GM19240 (cell line): ENCODE measurements around the gene MICAL2.

Experiments used
- DNase-seq: peaks from one replicate; pipeline ENCODE4 v3.0.0; 2011; ENCODE audit warnings: low spot score; ENCODE audit not compliant: insufficient read length

MICAL2 gene

GRCh38 chr11:12243911-12244550, 133.6 kb downstream of the MICAL2 start:
- no peak for DNase-seq

DNA sequence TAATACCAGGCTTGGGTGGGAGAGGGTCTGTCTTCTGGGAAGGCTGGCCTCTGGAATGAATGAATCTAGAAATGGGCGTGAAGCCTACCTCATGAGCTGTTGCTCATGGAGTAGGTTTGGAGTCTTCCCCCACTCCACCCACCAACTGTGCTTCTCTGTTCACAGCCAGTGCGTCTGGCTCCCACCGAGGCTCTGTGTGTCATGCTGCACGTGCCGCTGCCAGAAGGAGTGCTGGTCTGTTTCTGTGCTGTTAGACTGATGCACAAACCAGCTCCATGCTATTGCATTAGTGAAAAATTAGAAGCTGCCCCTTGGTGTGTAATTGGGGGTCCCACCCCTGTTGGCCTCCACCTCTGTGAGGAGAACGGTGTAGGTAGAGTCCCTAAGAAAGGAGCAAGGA, 134.7 kb downstream of the MICAL2 start:
- no peak for DNase-seq

DNA sequence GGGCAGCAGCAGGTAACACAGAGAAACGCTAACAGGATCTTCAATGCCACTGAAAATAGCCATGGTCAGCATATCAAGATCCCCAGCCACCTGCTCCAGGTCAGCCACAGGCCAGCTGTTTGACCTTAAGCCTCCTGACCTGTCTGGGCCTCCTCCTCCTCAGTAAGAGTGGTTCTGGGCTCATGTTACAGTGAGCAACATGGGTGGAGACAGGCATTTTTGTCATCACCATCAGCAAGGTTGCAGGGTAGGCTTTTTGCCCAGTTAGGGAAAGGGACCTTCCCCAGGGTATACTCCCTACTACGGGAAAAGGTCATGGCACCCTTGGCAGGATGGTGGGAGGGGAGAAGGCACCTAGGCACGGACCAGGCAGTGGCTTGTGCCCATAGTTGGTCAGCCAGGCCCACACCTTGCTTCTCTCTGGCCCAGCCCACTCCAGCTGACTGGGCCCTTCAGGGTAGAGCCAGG, 135.2 kb downstream of the MICAL2 start:
- DNase-seq, result no peak

- no peak for DNase-seq
Measured at GRCh38 chr11:12246147-12246546, 135.8 kb downstream of the MICAL2 start.

DNA sequence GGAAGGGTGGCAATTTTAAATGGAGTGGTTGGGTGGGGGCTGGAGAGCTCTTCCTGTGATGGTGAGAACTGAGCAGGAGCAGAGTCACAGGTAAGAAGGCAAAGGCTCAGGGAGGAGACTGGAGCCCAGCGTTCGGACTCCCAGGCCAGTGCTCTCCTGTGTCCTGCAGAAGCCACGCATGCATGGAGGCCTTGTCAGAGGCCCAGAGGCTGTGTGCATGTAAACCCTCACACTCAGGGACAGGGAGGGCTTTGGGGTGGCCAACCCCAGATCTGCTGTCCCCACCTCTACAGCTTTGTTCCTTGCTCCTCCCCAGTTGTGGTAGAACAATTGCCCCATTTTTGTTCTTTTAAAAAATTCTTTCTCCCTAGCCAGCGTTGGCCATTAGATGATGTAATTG, 136.6 kb downstream of the MICAL2 start:
- no peak for DNase-seq

DNA sequence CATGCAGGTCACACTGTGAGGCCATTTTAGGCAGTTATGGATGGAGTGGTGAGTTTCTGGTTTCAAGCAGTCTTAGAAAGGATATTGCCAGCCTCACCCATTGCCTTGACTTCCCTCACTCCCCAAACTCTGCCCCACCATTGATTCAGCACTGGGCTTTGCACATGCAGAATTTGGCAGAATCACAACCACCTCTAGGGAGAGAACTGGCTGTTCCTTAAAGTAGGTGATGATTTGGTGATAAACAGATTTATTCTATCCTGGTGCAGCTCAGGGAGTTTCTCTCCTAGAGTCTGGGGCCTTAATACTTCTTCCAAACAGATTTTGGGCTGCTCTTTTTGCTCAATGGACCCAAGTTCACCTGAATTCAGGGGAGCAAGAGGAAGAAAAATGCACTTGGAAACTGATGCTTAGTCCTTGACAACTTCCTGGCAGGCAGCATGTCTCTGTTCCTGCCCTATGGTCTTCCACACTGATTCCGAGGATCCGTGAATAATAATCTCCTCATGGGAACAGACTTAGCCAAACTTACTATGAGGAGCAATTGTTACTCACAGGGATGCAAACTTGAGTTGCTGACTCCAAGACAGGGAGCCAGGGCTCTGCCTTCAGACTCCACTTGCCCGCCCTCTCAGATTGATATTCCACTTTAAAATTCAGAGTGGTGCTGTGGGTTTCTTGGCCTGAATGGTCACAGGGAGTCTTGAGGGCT, 137.3 kb downstream of the MICAL2 start:
- no peak for DNase-seq

DNA sequence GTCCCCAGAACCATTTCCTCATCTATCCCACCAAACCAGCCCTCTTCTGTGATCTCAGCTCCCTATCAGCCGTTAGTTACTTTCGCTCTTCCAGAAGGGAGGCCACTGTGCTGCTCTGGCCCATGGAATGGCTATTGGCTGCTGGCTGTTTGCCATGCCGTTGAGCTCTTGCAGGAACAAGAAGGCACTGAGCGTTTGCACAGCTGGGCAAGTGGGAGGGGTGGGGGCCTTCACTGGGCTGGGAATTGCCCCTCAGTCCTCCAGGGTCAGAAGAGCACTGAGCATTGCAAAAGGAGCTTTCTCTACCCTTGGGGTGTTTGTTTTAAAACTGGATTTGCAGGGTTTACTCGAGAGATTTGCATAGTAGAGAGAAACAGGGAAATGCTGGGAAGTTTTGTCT, 137.9 kb downstream of the MICAL2 start:
- no peak for DNase-seq

- no peak for DNase-seq
Measured at GRCh38 chr11:12249590-12250260, 139.3 kb downstream of the MICAL2 start.

GRCh38 chr11:12251666-12252560, 141.5 kb downstream of the MICAL2 start:
- no peak for DNase-seq

DNA sequence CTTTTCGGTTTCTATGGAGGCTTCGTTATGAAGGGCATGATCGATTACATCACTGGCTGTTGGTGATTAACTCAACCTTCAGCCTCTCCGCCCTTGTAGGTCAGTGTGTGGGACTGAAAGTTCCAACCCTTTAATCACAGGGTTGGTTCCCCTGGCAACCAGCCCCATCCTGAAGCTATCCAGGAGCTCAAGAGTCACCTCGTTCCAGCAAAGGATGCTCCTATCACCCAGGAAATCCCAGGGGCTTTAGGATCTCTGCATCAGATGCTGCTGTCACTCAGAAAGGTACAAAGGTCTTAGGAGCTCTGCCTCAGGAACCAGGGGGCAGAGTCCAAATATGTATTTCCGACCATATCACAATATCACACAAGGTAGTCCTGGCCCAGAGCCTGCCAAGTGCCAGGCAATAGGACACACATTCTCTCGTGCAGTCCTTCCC, 143.5 kb downstream of the MICAL2 start:
- DNase-seq, result no peak

DNA sequence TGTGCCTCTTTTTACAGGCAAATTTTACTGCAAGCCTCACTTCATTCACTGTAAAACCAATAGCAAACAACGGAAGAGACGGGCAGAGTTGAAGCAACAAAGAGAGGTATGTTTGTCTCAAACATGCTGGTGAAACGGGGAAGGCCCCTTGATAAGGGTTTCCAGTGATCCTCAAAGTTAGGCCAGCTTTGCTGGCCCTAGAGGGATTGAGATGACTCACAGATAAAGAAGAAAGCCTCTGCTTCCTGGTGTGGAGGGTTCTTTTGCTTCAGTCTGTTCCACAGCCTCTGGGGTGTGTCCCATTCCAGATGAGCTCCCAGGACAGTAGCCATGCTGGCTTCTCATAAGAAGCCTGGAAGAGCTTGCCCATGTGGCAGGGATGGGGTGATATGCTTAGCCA, 148.1 kb downstream of the MICAL2 start:
- DNase-seq, result no peak

DNA sequence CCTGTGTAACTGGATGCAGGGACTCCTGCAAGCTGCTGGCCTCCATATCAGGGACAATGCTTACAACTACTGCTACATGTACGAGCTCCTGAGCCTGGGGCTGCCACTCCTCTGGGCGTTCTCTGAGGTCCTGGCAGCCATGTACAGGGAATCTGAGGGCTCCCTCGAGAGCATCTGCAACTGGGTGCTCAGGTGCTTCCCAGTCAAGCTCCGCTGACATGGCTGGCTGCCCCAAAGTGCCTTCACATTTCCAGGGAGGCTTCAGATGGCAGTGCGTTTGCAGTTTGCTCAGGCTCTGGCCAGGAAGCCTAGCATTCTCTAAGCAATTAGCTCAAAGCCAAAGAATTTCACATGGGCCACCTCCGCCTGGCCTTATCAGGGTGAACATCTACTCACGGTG, 149.6 kb downstream of the MICAL2 start:
- DNase-seq, result no peak

- DNase-seq, result no peak
Measured at GRCh38 chr11:12260731-12261521, 150.5 kb downstream of the MICAL2 start.

DNA sequence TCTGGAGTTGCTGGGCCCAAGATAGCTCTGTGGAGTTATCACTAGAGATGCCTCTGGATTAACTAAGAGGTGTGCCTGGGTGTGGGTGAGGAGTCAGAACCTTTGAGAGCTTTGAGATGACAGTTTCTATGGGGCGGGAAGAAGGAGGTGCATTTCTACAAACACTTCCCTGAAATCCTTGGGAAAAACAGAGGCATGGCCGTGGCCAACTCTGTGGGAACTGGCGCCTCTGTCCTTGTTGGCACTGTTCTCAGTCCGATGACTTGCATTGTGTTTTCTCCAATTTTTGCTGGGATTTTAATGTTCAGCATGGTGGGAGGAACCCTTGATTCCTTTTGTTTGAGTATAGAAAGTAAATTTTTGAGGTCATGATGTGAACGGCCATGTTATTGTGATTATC, 151.2 kb downstream of the MICAL2 start:
- no peak for DNase-seq

DNA sequence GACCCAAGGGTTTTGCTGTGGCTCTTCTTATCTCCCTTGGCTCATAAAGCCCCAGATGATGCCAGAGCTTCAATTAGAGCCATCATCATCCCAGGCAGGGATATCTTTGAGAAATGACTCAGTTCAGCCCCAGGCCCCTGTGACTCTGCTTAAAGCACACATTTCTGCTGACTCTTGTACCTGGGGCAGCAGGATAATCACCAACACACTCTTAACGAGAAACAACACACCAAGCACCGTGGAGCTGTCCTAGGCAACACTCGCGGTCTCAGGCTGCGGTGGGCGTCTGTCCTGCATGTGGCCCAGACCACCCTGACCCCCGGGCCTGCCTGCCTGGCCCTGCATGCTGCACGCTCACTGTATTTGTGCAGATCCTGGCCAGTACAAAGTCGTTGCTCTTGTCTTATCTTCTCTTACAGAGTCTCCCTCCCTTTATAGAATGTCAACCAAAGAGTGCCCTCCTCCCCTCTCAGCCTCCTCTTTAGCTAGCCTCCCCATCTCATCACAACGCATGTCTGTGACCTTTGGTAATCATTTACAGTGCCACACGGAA, 152.8 kb downstream of the MICAL2 start:
- no peak for DNase-seq

GRCh38 chr11:12264361-12264760, 154.0 kb downstream of the MICAL2 start:
- no peak for DNase-seq

GRCh38 chr11:12266132-12266531, 155.7 kb downstream of the MICAL2 start:
- no peak for DNase-seq

GRCh38 chr11:12266943-12267342, 156.6 kb downstream of the MICAL2 start:
- no peak for DNase-seq

GRCh38 chr11:12267921-12268320, 157.5 kb downstream of the MICAL2 start:
- DNase-seq, result no peak

DNA sequence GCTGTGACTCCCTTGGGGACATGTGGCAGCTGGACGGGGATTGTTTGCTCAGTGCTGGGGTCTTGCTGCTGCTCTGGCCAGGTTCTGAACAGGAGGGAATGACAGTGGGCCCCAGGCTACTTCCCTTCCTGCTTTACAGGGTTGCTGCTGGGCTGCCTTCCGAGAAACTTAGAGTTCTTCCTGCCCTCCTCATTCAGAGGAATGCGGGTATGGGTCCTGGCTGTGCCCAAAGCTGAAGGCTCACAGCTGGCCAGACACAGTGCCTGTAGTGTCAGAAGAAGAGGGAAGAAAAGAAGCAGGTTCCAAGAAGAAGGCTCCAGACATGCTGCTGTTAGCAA, 158.7 kb downstream of the MICAL2 start:
- no peak for DNase-seq
